Endothelial cell of umbilical vein (primary cell): ENCODE data around the gene KAZN. TPM values are rescaled to one million over a fixed set of nuclear protein-coding genes. Genes with fewer than 3 reads are reported as not detected.

Source experiments
- BruUV-seq: library from RNA; stranded (reverse); fragments of 400-500 nt; replicated peaks from 2 replicates; lab custom pipeline; 2021; lab: Mats Ljungman, UMichigan
- CTCF ChIA-PET: fragments of 300-600, 350-600 bp; sonication (Branson Sonifier 250); formaldehyde crosslinking; loops from one replicate; lab custom pipeline; 2021; ENCODE audit warnings: antibody characterized with exemption, inconsistent platforms; lab: Charles Lee
- POLR2A ChIA-PET: fragments of 300-600, 350-600 bp; sonication (Branson Sonifier 250); formaldehyde crosslinking; loops from one replicate; lab custom pipeline; 2021; ENCODE audit warnings: antibody characterized with exemption, inconsistent platforms; lab: Charles Lee
- DNase-seq: peaks from one replicate; pipeline ENCODE4 v3.0.0-alpha.2; 2011; ENCODE audit warnings: low read depth, low spot score
- FAIRE-seq: peaks from 2 replicates; lab custom pipeline; 2011; peaks lifted over from hg19 to GRCh38; lab: Jason Lieb, UNC
- H2AFZ ChIP-seq: 2 replicates; pipeline ENCODE4 v1.6.0; 2012; ENCODE audit warnings: low read depth, low read length, control low read depth, inconsistent platforms
- H3K27ac ChIP-seq: 2 replicates; pipeline ENCODE4 v1.5.1; 2011; ENCODE audit warnings: low read depth, mild to moderate bottlenecking, control low read depth, low read length, moderate library complexity; ENCODE audit not compliant: insufficient read depth
- H3K27me3 ChIP-seq, 2 experiments: 2 replicates each; pipeline versions ENCODE4 v1.6.0 to v1.6.1; 2011; ENCODE audit warnings: low read length in 2 of 2, mixed read lengths in 1 of 2; ENCODE audit not compliant: control insufficient read depth in 2 of 2, insufficient read depth in 2 of 2
- H3K36me3 ChIP-seq, 2 experiments: 2 replicates in 1 of 2; 3 replicates in 1 of 2; pipeline ENCODE4 v1.5.1; 2011; ENCODE audit warnings: low read length in 2 of 2, mild to moderate bottlenecking in 1 of 2, moderate library complexity in 1 of 2; ENCODE audit not compliant: control insufficient read depth in 2 of 2, insufficient read depth in 2 of 2; ENCODE audit errors: extremely low read depth in 1 of 2
- H3K4me1 ChIP-seq: 3 replicates; pipeline ENCODE4 v1.5.1; 2011; ENCODE audit warnings: mild to moderate bottlenecking, low read length; ENCODE audit not compliant: control insufficient read depth, insufficient read depth; ENCODE audit errors: extremely low read depth
- H3K4me2 ChIP-seq: 2 replicates; pipeline ENCODE4 v1.6.1; 2011; ENCODE audit warnings: low read length, control low read depth, mixed read lengths; ENCODE audit not compliant: insufficient read depth
- H3K4me3 ChIP-seq, 3 experiments: fragments of 200-600 bp in 1 of 3; sonication (generic), shearing (Covaris generic) in 1 of 3; replicated peaks in 1 of 3; 2 replicates each; pipeline ENCODE4 v1.5.1; 2011 to 2016; ENCODE audit warnings: control low read depth in 3 of 3, low read length in 3 of 3, mild to moderate bottlenecking in 2 of 3, inconsistent platforms in 1 of 3, low read depth in 1 of 3, moderate library complexity in 1 of 3; ENCODE audit not compliant: insufficient read depth in 1 of 3
- H3K79me2 ChIP-seq: 2 replicates; pipeline ENCODE4 v1.6.0; 2012; ENCODE audit warnings: low read length, inconsistent platforms; ENCODE audit not compliant: control insufficient read depth, insufficient read depth
- H3K9ac ChIP-seq: replicated peaks from 2 replicates; pipeline ENCODE3; 2011; ENCODE audit warnings: low read length, control low read depth; ENCODE audit not compliant: insufficient read depth; ENCODE audit errors: extremely low read depth
- H3K9me1 ChIP-seq: replicated peaks from 3 replicates; pipeline ENCODE4 v1.6.0; 2011; ENCODE audit warnings: mild to moderate bottlenecking, low read length; ENCODE audit not compliant: control insufficient read depth, insufficient read depth; ENCODE audit errors: extremely low read depth
- H3K9me3 ChIP-seq: replicated peaks from 2 replicates; pipeline ENCODE4 v1.5.1; 2012; ENCODE audit warnings: low read length, inconsistent platforms; ENCODE audit not compliant: control insufficient read depth, insufficient read depth
- H4K20me1 ChIP-seq: replicated peaks from 2 replicates; pipeline ENCODE3; 2011; ENCODE audit warnings: mild to moderate bottlenecking, low read length; ENCODE audit not compliant: control insufficient read depth, insufficient read depth; ENCODE audit errors: extremely low read depth
- EZH2 ChIP-seq: IDR thresholded peaks from 2 replicates; pipeline ENCODE4 v1.6.1; 2012; ENCODE audit warnings: borderline replicate concordance, low read depth, mild to moderate bottlenecking, moderate library complexity, low read length, inconsistent platforms; ENCODE audit not compliant: severe bottlenecking
- FOS ChIP-seq: IDR thresholded peaks from 2 replicates; pipeline ENCODE4 v1.6.1; 2011; ENCODE audit warnings: mild to moderate bottlenecking, low read length, moderate library complexity, borderline replicate concordance; ENCODE audit not compliant: insufficient read depth
- GATA2 ChIP-seq: IDR thresholded peaks from 2 replicates; pipeline ENCODE4 v1.7.0; 2011; ENCODE audit warnings: low read depth, mild to moderate bottlenecking, moderate library complexity, mixed read lengths, low read length; ENCODE audit not compliant: insufficient read length, insufficient read depth
- JUN ChIP-seq: IDR thresholded peaks from 2 replicates; pipeline ENCODE4 v1.6.1; 2011; ENCODE audit warnings: borderline replicate concordance, low read depth; ENCODE audit not compliant: insufficient read length, insufficient read depth
- POLR2A ChIP-seq: IDR thresholded peaks from 2 replicates; pipeline ENCODE4 v1.6.1; 2012; ENCODE audit warnings: low read depth, mild to moderate bottlenecking, control low read depth, low read length
- POLR2AphosphoS5 ChIP-seq: IDR thresholded peaks from 2 replicates; pipeline ENCODE4 v1.6.1; 2012; ENCODE audit warnings: low read depth, mild to moderate bottlenecking, control low read depth, low read length, moderate library complexity; ENCODE audit not compliant: insufficient read depth
- dilution Hi-C: fragments of 300-500 bp; cut with MboI; formaldehyde crosslinking; loops from one replicate; pipeline ENCODE4 v1.15.0; 2019; ENCODE audit warnings: low sequenced_read_pairs; ENCODE audit not compliant: extremely low pct_ligation_motif_present
- intact Hi-C: fragments of 100-400 bp; cut with micrococcal nuclease; formaldehyde crosslinking; loops from one replicate; pipeline ENCODE4 v1.10.0; 2022
- polyA plus RNA-seq, 4 experiments: library from polyadenylated mRNA; depleted of rRNA in 3 of 4; stranded (reverse) in 3 of 4; unstranded in 1 of 4; fragments of >200 nt; gene quantifications; 2 replicates each; pipeline versions ENCODE4 v1.2.1 to v1.2.3, GENCODE V29; 2011 to 2012; ENCODE audit warnings: missing spikeins in 1 of 4
- total RNA-seq: library from RNA; stranded (reverse); gene quantifications from 2 replicates; pipeline ENCODE4 v1.2.3, GENCODE V29; 2021
- TF ChIP-seq, protein P1 (sequence below), 2 donors: IDR thresholded peaks; 1 replicate in 1 of 2; 2 replicates in 1 of 2; pipeline ENCODE4 v1.5.1; 2011; ENCODE audit warnings: low read length in 2 of 2, mild to moderate bottlenecking in 2 of 2, moderate library complexity in 2 of 2, control low read depth in 1 of 2, inconsistent platforms in 1 of 2, low read depth in 1 of 2; ENCODE audit not compliant: insufficient read depth in 1 of 2; ENCODE audit errors: extremely low read depth in 1 of 2

The KAZN gene
- total and polyA plus RNA-seq, 2 donors (not counting 3 experiments of a cell fraction or from before 2014, with no cell fraction given): 1.6 to 5.8 TPM

DNA sequence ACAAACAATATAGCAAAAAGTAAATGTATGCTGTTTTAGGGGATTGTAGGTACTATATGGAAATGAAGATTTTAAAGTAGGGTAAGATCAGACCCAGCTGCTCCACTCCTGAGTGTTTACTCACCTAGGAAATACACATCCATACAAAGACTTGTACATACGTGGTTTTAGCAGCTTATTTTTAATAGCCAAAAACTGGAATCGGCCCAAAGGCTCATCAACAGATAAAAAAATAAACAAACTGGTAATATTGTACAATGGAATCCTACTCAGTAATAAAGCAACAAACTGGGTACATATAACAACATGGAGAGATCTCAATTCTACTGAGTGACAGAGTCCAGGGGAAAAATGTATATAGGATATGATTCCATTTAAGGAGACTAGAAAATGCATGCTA, 375.9 kb downstream of the KAZN start:
- BruUV-seq: no TSS peak
- dilution Hi-C loops: no loop called here

DNA sequence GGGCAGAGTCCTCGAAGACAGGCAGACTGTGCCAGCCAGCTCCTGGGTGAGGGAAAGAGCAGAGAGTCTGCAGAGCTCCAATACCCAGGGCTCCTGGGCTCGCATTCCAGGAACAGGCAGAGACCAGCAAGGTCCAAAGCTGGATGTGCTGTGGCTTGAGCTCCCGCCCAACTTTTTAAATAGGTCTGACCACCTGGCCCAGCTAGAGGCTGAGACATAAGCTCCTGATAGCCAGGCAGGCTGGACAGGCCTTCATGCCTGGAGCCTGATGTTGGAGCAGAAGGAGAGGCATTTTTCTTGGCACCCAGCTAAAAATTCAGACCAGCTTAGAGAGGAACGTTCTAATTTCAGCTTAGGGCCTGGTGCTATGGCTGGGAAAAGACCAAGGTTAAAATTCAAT, 376.6 kb downstream of the KAZN start:
- Histone ChIP-seq H3K4me2 (no peak overlapping the region), H2AFZ (no peak overlapping the region), H3K4me1 (no peaks in the 10 kb centered on the region), H3K27ac (no peak overlapping the region), H3K9ac (no peak overlapping the region), H3K9me3 (no peaks in the 10 kb centered on the region), H4K20me1 (no peaks in the 10 kb centered on the region), H3K36me3 (no peaks in the 10 kb centered on the region), H3K79me2 (no peaks in the 10 kb centered on the region), H3K4me3 (no peak overlapping the region), H3K9me1 (no peaks in the 10 kb centered on the region), H3K27me3 (no peaks in the 10 kb centered on the region)
- intact Hi-C loops (no loop called here), dilution Hi-C loops (no loop called here)
- TF ChIP-seq GATA2: no peak
- no peak for TF ChIP-seq JUN
- no peak for TF ChIP-seq FOS
- no peak for TF ChIP-seq EZH2
- TF ChIP-seq, protein P1, sequence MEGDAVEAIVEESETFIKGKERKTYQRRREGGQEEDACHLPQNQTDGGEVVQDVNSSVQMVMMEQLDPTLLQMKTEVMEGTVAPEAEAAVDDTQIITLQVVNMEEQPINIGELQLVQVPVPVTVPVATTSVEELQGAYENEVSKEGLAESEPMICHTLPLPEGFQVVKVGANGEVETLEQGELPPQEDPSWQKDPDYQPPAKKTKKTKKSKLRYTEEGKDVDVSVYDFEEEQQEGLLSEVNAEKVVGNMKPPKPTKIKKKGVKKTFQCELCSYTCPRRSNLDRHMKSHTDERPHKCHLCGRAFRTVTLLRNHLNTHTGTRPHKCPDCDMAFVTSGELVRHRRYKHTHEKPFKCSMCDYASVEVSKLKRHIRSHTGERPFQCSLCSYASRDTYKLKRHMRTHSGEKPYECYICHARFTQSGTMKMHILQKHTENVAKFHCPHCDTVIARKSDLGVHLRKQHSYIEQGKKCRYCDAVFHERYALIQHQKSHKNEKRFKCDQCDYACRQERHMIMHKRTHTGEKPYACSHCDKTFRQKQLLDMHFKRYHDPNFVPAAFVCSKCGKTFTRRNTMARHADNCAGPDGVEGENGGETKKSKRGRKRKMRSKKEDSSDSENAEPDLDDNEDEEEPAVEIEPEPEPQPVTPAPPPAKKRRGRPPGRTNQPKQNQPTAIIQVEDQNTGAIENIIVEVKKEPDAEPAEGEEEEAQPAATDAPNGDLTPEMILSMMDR (IDR thresholded peaks at IDR 0.05; ENCODE audit: extremely low read depth in 1 of 2, insufficient read depth in 1 of 2, low read depth in 1 of 2, low read length in 2 of 2): no peak
- TF ChIP-seq POLR2A: no peak
- TF ChIP-seq POLR2AphosphoS5: no peak
- FAIRE-seq (no peak), DNase-seq (no peak)
- no TSS peak for BruUV-seq
- ChIA-PET POLR2A (no interaction called here), CTCF (interaction anchor here (1.1 to 1.5 kb wide), 3 partner anchors 9 to 53 kb away, joined by 3 to 4 read pairs (median 4); no protein-coding TSS in a partner anchor)

More for the DNA sequence above, 375.9 kb downstream of the KAZN start:
- TF ChIP-seq POLR2AphosphoS5 (no peak), FOS (no peak), EZH2 (no peak), GATA2 (no peak)
- no peaks in the 10 kb centered on the region for H3K9me3 ChIP-seq
- H3K27ac ChIP-seq: no peak overlapping the region
- no peak for DNase-seq
- POLR2A ChIA-PET: no interaction called here
- no peaks in the 10 kb centered on the region for H3K79me2 ChIP-seq
- no peak for FAIRE-seq
- CTCF ChIA-PET: interaction anchor here (1.1 to 1.5 kb wide), 4 partner anchors 9 to 53 kb away, joined by 3 to 4 read pairs (median 4); no protein-coding TSS in a partner anchor
- H3K27me3 ChIP-seq: no peaks in the 10 kb centered on the region
- no peaks in the 10 kb centered on the region for H3K4me1 ChIP-seq
- no peak overlapping the region for H3K9ac ChIP-seq
- H2AFZ ChIP-seq: no peak overlapping the region
- H3K36me3 ChIP-seq: no peaks in the 10 kb centered on the region
- H3K4me2 ChIP-seq: no peak overlapping the region
- intact Hi-C loops: no loop called here
- no peaks in the 10 kb centered on the region for H4K20me1 ChIP-seq
- no peak overlapping the region for H3K4me3 ChIP-seq
- H3K9me1 ChIP-seq: no peaks in the 10 kb centered on the region
